Omental fat pad (tissue), 4 donors: Measurements from ENCODE around the gene PPP2R2D. TPM values are rescaled to one million over a fixed set of nuclear protein-coding genes. Genes with fewer than 3 reads are reported as not detected.

Experiments used
- ATAC-seq: fragments of 150-250 bp; one replicate; pipeline ENCODE4 v1.9.1; 2016; ENCODE audit warnings: mild to moderate bottlenecking, moderate library complexity; ENCODE audit not compliant: low FRiP score
- DNase-seq: peaks from one replicate; pipeline ENCODE4 v3.0.0-alpha.2; 2019; ENCODE audit warnings: low spot score
- CTCF ChIP-seq, 3 donors: fragments of 450-650 bp; IDR thresholded peaks; one replicate each; pipeline ENCODE4 v1.5.1; 2016 to 2017; ENCODE audit warnings: antibody characterized with exemption in 3 of 3, mild to moderate bottlenecking in 3 of 3, moderate library complexity in 2 of 3
- total RNA-seq, 4 donors: library from RNA; depleted of rRNA; stranded (reverse); fragments of >200 nt; gene quantifications; one replicate each; pipeline ENCODE4 v1.1.0, GENCODE V29; 2016

PPP2R2D gene
- total RNA-seq, 4 donors from 2014 or later, result 25.0 to 33.7 (median 28.7) TPM

- ATAC-seq (no peak), DNase-seq (no peak)
- no peak for TF ChIP-seq CTCF (IDR thresholded peaks at IDR 0.05)
These were observed 27.9 kb upstream of the PPP2R2D start for GRCh38 chr10:131872827-131873375.

- peak; percentile 72 for ATAC-seq
- no peak for DNase-seq
- no peak for TF ChIP-seq CTCF (IDR thresholded peaks at IDR 0.05)
These were observed 25.8 kb upstream of the PPP2R2D start for GRCh38 chr10:131874991-131875451.

GRCh38 chr10:131875501-131875900, 25.3 kb upstream of the PPP2R2D start:
- no peak for TF ChIP-seq CTCF (IDR thresholded peaks at IDR 0.05)
- no peak for DNase-seq
- ATAC-seq, result no peak

- TF ChIP-seq CTCF (IDR thresholded peaks at IDR 0.05), result no peak
- no peak for DNase-seq
These were observed 24.8 kb upstream of the PPP2R2D start for GRCh38 chr10:131876017-131876416.

GRCh38 chr10:131876508-131876907, 24.3 kb upstream of the PPP2R2D start:
- DNase-seq, result no peak
- ATAC-seq, result no peak
- no peak for TF ChIP-seq CTCF (IDR thresholded peaks at IDR 0.05)

More at GRCh38 chr10:131876017-131876416, 24.8 kb upstream of the PPP2R2D start:
- no peak for ATAC-seq

- no peak for ATAC-seq
- no peak for TF ChIP-seq CTCF (IDR thresholded peaks at IDR 0.05)
- DNase-seq, result no peak
These were observed 20.7 kb upstream of the PPP2R2D start for GRCh38 chr10:131880016-131880590.
